ENCODE measurements around the gene EVC.

Gene EVC

GRCh38 chr4:5783486-5783885 lies 72.5 kb downstream of the EVC start:
- in situ Hi-C loops (cut with HindIII; ENCODE audit: low sequenced_read_pairs), result loop anchor here (5.0 kb wide), 1 partner anchor 101 kb away; no protein-coding TSS in a partner anchor

DNA sequence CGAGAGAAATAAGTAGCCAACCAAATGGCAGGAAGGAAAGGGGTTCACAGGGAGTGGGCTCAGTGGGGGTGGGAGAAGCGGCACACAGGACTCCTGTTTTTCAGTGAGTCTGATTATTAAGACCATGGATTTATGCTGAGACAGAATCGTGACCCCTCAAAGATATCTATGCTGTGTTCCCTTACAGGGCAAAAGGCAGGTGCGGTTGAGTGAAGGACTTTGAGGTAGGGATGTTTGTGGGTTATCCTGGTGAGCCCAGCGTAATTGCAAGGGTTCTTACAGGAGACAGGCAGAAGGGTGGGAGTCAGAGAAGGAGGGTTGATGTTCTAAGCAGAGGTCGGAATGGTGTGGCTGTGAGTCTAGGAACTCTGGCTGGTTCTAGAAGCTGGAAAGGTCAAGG lies 73.0 kb downstream of the EVC start:
- in situ Hi-C loops (cut with HindIII; ENCODE audit: low sequenced_read_pairs), result loop anchor here (5.0 kb wide), 1 partner anchor 102 kb away; no protein-coding TSS in a partner anchor

DNA sequence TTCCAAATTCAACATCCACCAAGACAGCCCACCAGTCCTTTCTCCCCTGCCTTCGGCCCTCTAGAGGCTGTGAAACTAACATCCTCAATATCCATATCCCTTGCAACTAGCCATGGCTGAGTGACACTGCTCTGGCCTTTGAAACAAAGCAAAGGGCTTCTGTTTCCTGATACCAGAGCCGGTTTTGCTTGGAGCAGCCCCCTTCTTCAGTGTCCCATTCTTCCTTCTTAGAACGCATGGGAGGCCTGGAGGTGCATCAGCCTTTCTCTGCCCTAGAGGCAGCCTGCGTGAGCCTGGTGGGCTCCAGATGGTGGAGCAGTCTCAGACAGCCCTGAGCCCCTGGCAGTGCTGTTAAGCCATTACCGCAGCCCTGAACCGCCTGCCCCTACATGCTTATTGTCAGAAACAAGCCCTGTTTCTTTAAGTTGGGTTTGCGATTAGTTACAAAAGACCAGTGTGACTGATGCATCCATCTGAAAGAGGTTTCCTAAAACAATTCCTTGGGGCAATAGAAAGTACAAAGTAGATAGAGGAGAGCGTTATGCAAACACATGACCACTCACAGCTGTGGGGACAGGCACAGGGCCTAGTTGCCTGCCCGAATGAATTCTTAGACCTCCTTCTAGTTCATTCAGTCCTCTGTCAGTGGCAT lies 74.1 kb downstream of the EVC start:
- in situ Hi-C loops (cut with HindIII; ENCODE audit: low sequenced_read_pairs), result loop anchor here (5.0 kb wide), 1 partner anchor 103 kb away; no protein-coding TSS in a partner anchor

GRCh38 chr4:5785806-5786680 lies 75.0 kb downstream of the EVC start:
- in situ Hi-C loops (cut with HindIII; ENCODE audit: low sequenced_read_pairs), result no loop called here

GRCh38 chr4:5787311-5787710 lies 76.3 kb downstream of the EVC start:
- in situ Hi-C loops (cut with HindIII; ENCODE audit: low sequenced_read_pairs), result no loop called here

- in situ Hi-C loops (cut with HindIII; ENCODE audit: low sequenced_read_pairs), result no loop called here
These were observed 77.1 kb downstream of the EVC start for GRCh38 chr4:5788144-5788543.

DNA sequence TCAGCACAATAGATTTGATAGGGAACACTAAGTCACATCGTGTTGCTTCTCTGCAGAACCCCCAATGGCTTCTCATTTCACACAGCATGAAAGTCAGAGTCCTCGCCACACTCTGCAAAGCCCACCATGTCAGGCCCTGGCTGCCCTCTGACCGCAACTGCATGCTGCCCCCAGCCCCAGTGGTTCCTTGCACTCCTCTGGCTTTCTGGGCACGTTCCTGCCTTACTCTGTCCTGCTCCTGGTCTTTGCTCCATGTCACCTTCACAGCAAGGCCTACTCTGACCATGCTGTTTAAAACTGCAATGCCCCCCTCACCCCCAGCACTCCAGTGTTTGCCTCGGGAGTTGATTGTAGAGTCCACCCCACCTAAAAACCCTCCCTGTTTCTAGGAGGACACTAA lies 78.1 kb downstream of the EVC start:
- in situ Hi-C loops (cut with HindIII; ENCODE audit: low sequenced_read_pairs), result no loop called here

DNA sequence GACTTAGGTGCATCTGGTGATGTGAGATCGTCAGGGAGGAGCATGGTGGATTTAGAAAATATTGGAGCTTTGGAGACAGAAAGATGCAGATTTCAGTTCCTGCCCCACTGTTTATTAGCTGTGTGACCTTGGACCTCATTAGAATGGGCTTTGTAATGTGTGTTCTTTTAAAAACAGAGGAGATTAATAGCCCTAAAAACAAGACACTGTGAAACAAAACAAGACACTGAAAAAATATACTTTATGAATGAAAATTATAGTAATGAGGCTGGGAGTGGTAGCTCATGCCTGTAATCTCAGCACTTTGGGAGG lies 79.5 kb downstream of the EVC start:
- in situ Hi-C loops (cut with HindIII; ENCODE audit: low sequenced_read_pairs), result no loop called here

DNA sequence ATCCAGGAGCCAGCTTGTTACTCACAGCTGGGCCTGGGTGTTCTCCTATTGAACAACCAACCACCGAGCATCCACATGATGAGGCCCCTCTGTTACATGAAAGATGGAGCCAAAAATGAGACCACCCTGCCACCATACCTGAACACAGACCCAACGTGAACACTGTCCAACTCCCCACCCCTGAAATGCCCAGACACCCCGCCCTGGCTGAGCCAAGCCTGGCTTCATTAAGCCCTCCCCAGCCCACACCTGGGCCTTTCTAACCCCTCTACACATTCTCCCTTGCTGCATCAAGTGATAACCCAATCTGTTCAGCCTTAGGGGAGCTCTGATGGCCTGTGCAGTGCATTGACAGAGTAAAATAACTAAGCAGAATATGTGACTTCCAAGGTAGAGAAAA lies 80.7 kb downstream of the EVC start:
- in situ Hi-C loops (cut with HindIII; ENCODE audit: low sequenced_read_pairs), result no loop called here

DNA sequence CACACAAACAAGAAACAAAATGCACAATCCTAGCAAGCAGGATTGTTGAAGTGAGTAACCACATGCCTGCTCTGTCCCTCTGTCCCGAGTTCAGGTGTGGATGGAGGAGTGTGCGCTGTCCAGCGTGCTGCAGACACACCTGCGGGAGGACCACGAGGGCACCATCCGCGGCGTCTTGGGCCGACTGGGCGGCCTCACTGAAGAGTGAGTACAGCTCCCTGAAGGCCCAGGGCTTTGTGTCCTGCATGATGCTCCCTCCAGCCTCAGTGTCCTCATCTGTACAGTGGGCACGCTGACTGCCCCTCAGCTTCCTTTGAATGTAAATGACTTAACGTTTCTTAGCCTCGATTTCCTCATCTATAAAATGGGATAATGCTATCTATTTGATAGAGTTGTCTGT lies 82.5 kb downstream of the EVC start:
- in situ Hi-C loops (cut with HindIII; ENCODE audit: low sequenced_read_pairs), result no loop called here

DNA sequence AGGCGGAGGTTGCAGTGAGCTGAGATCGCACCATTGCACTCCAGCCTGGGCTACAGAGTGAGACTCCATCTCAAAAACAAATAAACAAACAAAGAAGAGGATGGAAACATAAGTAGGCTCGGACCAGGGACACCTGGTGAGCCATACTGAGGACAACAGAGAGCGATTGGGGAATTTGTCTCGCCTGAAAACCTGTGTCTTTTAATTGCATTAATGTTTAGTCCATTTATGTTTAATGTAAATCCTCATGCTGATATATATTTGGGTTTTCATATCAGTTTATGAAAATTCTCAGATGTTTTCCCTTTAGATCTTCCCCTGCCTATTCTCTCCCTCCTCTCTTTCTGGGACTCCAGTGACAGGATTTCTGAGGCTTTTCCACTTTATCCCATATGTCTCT lies 84.6 kb downstream of the EVC start:
- in situ Hi-C loops (cut with HindIII; ENCODE audit: low sequenced_read_pairs), result no loop called here

GRCh38 chr4:5796976-5797375 lies 86.0 kb downstream of the EVC start:
- in situ Hi-C loops (cut with HindIII; ENCODE audit: low sequenced_read_pairs), result no loop called here

- in situ Hi-C loops (cut with HindIII; ENCODE audit: low sequenced_read_pairs), result no loop called here
These were observed 86.9 kb downstream of the EVC start for GRCh38 chr4:5797866-5798265.

GRCh38 chr4:5798462-5798861 lies 87.5 kb downstream of the EVC start:
- in situ Hi-C loops (cut with HindIII; ENCODE audit: low sequenced_read_pairs), result no loop called here

DNA sequence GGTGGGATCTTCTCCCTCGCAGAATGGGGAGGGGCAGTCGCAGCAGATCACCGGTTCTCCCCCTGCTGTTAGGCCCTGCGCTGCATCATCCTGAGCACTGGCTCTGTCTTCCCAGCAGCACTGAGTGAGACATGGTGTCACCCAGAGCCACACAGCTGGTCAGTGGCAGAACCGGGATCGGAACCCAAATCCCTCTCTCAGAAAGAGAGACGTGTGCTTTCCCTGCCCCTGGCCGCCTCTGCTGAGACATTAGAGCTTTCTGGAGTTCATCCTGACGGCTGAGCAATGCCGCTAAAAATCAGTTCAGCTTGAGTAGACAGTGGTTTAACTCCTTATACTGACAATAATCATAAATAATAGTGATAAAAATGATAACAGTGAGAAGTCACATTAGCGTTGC lies 87.9 kb downstream of the EVC start:
- in situ Hi-C loops (cut with HindIII; ENCODE audit: low sequenced_read_pairs), result no loop called here

GRCh38 chr4:5799406-5799805 lies 88.4 kb downstream of the EVC start:
- in situ Hi-C loops (cut with HindIII; ENCODE audit: low sequenced_read_pairs), result no loop called here

GRCh38 chr4:5800496-5800895 lies 89.5 kb downstream of the EVC start:
- in situ Hi-C loops (cut with HindIII; ENCODE audit: low sequenced_read_pairs), result no loop called here

DNA sequence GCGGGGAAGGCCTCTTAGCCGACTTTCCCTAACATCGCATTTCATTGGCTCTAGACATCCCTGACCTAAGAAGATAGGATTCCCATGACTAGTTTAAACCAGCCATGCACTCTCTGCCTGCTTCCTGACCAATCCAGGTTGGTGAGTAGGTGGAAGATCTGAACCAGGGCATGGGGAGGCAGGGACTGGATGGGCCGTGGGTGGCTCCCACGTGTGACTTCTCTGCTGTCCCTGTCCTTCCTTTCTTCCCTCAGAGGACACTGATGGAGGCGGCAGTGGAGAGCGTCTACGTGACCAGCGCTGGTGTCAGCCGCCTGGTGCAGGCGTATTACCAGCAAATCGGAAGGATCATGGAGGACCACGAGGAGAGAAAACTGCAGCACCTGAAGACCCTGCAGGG lies 90.7 kb downstream of the EVC start:
- in situ Hi-C loops (cut with HindIII; ENCODE audit: low sequenced_read_pairs), result no loop called here

- in situ Hi-C loops (cut with HindIII; ENCODE audit: low sequenced_read_pairs), result no loop called here
These were observed 91.6 kb downstream of the EVC start for GRCh38 chr4:5802565-5802964.

DNA sequence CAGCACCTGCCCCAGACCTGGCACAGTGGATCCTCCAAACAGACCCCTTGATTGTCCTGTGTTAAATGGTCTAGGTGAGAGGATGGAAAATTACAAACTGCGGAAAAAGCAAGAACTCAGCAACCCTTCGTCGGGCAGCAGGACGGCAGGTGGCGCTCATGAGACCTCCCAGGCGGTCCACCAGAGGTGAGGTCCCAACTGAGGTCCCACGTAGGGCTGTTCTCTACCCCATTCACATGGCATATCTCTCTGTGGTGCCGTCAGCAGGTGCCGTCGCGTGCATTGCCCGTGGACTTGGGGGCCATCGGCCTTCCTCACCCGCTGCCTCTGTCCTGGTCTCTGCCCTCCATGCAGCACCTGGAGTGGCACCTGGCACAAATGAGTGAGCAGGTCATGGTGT lies 93.7 kb downstream of the EVC start:
- in situ Hi-C loops (cut with HindIII; ENCODE audit: low sequenced_read_pairs), result no loop called here

DNA sequence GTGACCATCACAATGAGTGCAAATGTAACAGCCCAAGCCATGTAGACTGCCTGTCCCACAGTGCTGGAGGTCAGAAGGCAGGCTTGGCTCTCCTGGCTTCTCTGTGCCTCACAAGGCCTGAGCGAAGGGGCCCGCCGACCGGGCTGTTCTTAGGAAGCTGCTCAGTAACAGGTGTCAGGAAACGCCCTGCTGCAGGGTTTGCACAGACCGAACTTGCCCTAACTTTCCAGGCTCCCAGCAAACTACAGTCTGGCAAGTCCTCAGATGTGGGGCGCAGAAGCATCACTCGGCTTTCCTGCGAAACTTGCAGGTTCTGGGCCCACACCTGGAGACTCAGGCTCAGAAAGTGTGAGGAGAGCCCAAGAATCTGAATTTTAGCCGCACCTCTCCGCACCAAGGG lies 94.3 kb downstream of the EVC start:
- in situ Hi-C loops (cut with HindIII; ENCODE audit: low sequenced_read_pairs), result no loop called here

GRCh38 chr4:5808081-5808741 lies 97.2 kb downstream of the EVC start:
- in situ Hi-C loops (cut with HindIII; ENCODE audit: low sequenced_read_pairs), result no loop called here

Measured in endothelial cell of hepatic sinusoid (primary cell).